ENCODE measurements around the gene SSBP2.
"Not testable (repeated sequence)": the region's sequence is repeated elsewhere in the genome, so short reads cannot be mapped to it uniquely, and the experiment has no call there.

The SSBP2 gene

GRCh38 chr5:81626524-81626923, 124.4 kb downstream of the SSBP2 start:
- Histone ChIP-seq H3K27me3 (ENCODE audit: control insufficient read depth, insufficient read depth, low read length) (no peaks in the 10 kb centered on the region), H3K4me3 (ENCODE audit: low read depth, low read length) (no peak overlapping the region), H3K4me1 (ENCODE audit: control insufficient read depth, insufficient read depth, low read length) (no peaks in the 10 kb centered on the region), H3K36me3 (ENCODE audit: control insufficient read depth, insufficient read depth, low read length) (no peaks in the 10 kb centered on the region), H3K9ac (ENCODE audit: low read depth, low read length) (no peak overlapping the region), H3K9me3 (ENCODE audit: control insufficient read depth, insufficient read depth, low read length) (no peaks in the 10 kb centered on the region)

GRCh38 chr5:81609810-81610375, 141.0 kb downstream of the SSBP2 start:
- Histone ChIP-seq H3K4me1 (ENCODE audit: control insufficient read depth, insufficient read depth, low read length) (peaks cover 11% of the 10 kb centered on the region), H3K36me3 (ENCODE audit: control insufficient read depth, insufficient read depth, low read length) (no peaks in the 10 kb centered on the region), H3K9ac (ENCODE audit: low read depth, low read length) (no peak overlapping the region), H3K27me3 (ENCODE audit: control insufficient read depth, insufficient read depth, low read length) (no peaks in the 10 kb centered on the region), H3K4me3 (ENCODE audit: low read depth, low read length) (no peak overlapping the region), H3K9me3 (ENCODE audit: control insufficient read depth, insufficient read depth, low read length) (no peaks in the 10 kb centered on the region)

- no peak overlapping the region for H3K4me3 ChIP-seq (ENCODE audit: low read depth, low read length)
- H3K4me1 ChIP-seq (ENCODE audit: control insufficient read depth, insufficient read depth, low read length): peaks cover 13% of the 10 kb centered on the region
- no peaks in the 10 kb centered on the region for H3K9me3 ChIP-seq (ENCODE audit: control insufficient read depth, insufficient read depth, low read length)
- no peaks in the 10 kb centered on the region for H3K36me3 ChIP-seq (ENCODE audit: control insufficient read depth, insufficient read depth, low read length)
- H3K9ac ChIP-seq (ENCODE audit: low read depth, low read length): no peak overlapping the region
- H3K27me3 ChIP-seq (ENCODE audit: control insufficient read depth, insufficient read depth, low read length): no peaks in the 10 kb centered on the region
Measured at GRCh38 chr5:81608976-81609375, 141.9 kb downstream of the SSBP2 start.

- no peak overlapping the region for H3K9ac ChIP-seq (ENCODE audit: low read depth, low read length)
- peaks cover 16% of the 10 kb centered on the region for H3K4me1 ChIP-seq (ENCODE audit: control insufficient read depth, insufficient read depth, low read length)
- H3K36me3 ChIP-seq (ENCODE audit: control insufficient read depth, insufficient read depth, low read length): no peaks in the 10 kb centered on the region
- H3K4me3 ChIP-seq (ENCODE audit: low read depth, low read length): no peak overlapping the region
- H3K9me3 ChIP-seq (ENCODE audit: control insufficient read depth, insufficient read depth, low read length): no peaks in the 10 kb centered on the region
- H3K27me3 ChIP-seq (ENCODE audit: control insufficient read depth, insufficient read depth, low read length): no peaks in the 10 kb centered on the region
Measured at GRCh38 chr5:81607693-81608092, 143.2 kb downstream of the SSBP2 start.

GRCh38 chr5:81606150-81606549, 144.7 kb downstream of the SSBP2 start:
- Histone ChIP-seq H3K9ac (ENCODE audit: low read depth, low read length) (no peak overlapping the region), H3K27me3 (ENCODE audit: control insufficient read depth, insufficient read depth, low read length) (no peaks in the 10 kb centered on the region), H3K9me3 (ENCODE audit: control insufficient read depth, insufficient read depth, low read length) (no peaks in the 10 kb centered on the region), H3K4me3 (ENCODE audit: low read depth, low read length) (no peak overlapping the region), H3K4me1 (ENCODE audit: control insufficient read depth, insufficient read depth, low read length) (peaks cover 20% of the 10 kb centered on the region), H3K36me3 (ENCODE audit: control insufficient read depth, insufficient read depth, low read length) (no peaks in the 10 kb centered on the region)

DNA sequence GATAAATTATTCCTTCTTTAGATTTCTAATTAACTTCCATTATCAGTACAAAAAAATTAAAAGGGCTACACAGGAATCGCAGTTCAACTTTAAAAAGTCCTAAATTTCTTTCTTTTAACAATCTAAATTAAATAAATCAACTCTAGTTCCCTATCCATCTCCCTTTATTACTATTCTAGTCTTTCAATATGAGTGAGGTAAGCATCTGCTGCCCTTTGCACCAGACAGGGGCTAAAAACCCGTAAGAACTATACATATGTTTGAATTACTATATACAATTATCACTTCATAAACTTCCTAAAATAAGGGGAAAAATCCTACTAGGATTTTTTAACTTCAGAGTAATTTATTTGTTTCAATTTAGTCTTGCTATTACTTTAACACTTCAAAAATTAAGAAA, 145.6 kb downstream of the SSBP2 start:
- no peaks in the 10 kb centered on the region for H3K27me3 ChIP-seq (ENCODE audit: control insufficient read depth, insufficient read depth, low read length)
- no peaks in the 10 kb centered on the region for H3K9me3 ChIP-seq (ENCODE audit: control insufficient read depth, insufficient read depth, low read length)
- H3K36me3 ChIP-seq (ENCODE audit: control insufficient read depth, insufficient read depth, low read length): no peaks in the 10 kb centered on the region
- peaks cover 20% of the 10 kb centered on the region for H3K4me1 ChIP-seq (ENCODE audit: control insufficient read depth, insufficient read depth, low read length)
- H3K4me3 ChIP-seq (ENCODE audit: low read depth, low read length): no peak overlapping the region
- H3K9ac ChIP-seq (ENCODE audit: low read depth, low read length): no peak overlapping the region

- no peaks in the 10 kb centered on the region for H3K9me3 ChIP-seq (ENCODE audit: control insufficient read depth, insufficient read depth, low read length)
- H3K27me3 ChIP-seq (ENCODE audit: control insufficient read depth, insufficient read depth, low read length): no peaks in the 10 kb centered on the region
- no peak overlapping the region for H3K9ac ChIP-seq (ENCODE audit: low read depth, low read length)
- H3K4me3 ChIP-seq (ENCODE audit: low read depth, low read length): no peak overlapping the region
- H3K4me1 ChIP-seq (ENCODE audit: control insufficient read depth, insufficient read depth, low read length): peaks cover 20% of the 10 kb centered on the region
- no peaks in the 10 kb centered on the region for H3K36me3 ChIP-seq (ENCODE audit: control insufficient read depth, insufficient read depth, low read length)
Measured at GRCh38 chr5:81604193-81604592, 146.7 kb downstream of the SSBP2 start.

DNA sequence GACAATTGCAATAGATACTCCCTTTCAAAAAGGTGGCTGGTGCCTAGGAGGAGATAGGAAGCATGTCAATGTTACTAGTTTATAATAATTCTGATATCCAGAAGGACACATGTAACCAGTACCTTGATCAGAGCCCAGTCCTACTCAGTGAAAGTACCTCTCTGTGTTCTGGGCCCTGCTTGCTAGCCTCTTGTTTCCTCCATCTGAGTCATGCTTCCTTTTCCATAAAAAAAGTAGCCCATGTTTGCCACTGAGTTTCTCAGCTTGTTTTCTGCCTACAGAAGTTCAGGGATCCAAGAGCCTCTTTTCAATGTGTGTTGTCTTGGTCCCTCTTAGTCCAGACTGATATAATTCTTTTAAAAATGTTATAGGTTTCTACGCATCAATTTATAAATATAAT, 149.0 kb downstream of the SSBP2 start:
- Histone ChIP-seq H3K4me1 (ENCODE audit: control insufficient read depth, insufficient read depth, low read length) (peaks cover 16% of the 10 kb centered on the region), H3K27me3 (ENCODE audit: control insufficient read depth, insufficient read depth, low read length) (no peaks in the 10 kb centered on the region), H3K9ac (ENCODE audit: low read depth, low read length) (no peak overlapping the region), H3K36me3 (ENCODE audit: control insufficient read depth, insufficient read depth, low read length) (no peaks in the 10 kb centered on the region), H3K4me3 (ENCODE audit: low read depth, low read length) (no peak overlapping the region), H3K9me3 (ENCODE audit: control insufficient read depth, insufficient read depth, low read length) (no peaks in the 10 kb centered on the region)

DNA sequence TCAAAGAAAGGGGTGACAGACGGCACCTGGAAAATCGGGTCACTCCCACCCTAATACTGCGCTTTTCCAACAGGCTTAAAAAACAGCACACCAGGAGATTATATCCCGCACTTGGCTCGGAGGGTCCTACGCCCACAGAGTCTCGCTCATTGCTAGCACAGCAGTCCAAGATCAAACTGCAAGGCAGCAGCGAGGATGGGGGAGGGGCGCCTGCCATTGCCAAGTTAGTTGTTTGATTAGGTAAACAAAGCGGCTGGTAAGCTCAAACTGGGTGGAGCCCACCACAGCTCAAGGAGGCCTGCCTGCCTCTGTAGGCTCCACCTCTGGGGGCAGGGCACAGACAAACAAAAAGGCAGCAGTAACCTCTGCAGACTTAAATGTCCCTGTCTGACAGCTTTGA, 158.8 kb downstream of the SSBP2 start:
- H3K4me3 ChIP-seq (ENCODE audit: low read depth, low read length); H3K9ac ChIP-seq (ENCODE audit: low read depth, low read length); H3K4me1 ChIP-seq (ENCODE audit: control insufficient read depth, insufficient read depth, low read length); H3K27me3 ChIP-seq (ENCODE audit: control insufficient read depth, insufficient read depth, low read length); H3K9me3 ChIP-seq (ENCODE audit: control insufficient read depth, insufficient read depth, low read length); H3K36me3 ChIP-seq (ENCODE audit: control insufficient read depth, insufficient read depth, low read length): not testable (repeated sequence)

DNA sequence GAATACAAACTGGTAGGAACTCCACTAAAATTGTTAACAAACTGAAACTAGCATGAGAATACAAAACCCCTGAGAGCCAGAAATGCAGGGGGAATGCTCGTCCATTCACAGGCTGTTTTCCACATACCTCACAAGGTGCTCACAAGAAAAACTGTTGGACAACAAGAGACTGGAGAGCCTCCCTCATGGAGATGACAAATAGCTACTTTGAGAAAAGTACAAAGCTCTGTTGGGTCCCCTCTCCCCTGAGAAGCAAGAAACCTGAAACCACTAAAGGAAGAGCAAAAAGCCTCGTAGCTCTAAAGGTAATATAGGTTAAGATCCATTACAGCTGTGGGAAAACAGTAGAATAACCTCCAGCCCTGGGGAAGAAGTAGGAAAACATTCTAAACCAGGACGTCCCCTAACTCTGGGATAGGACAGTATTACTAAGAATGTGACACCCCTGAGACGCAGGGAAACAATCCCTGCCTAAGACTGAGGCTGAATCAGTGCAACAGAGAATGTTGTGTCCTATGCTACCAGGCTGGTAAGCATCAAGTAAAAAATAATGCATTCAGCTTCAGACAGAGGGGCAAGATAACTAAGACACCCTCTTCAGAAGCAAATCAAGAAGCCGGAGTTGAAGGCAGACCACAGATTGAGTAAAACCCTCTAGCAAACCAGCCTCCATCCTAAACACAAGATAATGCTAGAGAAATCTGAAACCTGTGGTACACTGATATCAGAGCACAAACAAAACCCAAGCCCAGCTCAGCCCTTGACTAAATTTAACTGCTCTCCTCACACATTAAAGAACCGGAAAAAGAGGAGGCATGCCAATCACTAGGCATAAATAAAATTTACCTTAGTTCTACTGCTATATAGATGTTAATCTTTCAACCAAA, 160.2 kb downstream of the SSBP2 start:
- Histone ChIP-seq H3K9me3 (ENCODE audit: control insufficient read depth, insufficient read depth, low read length) (peaks cover 4% of the 10 kb centered on the region), H3K4me1 (ENCODE audit: control insufficient read depth, insufficient read depth, low read length) (no peaks in the 10 kb centered on the region), H3K27me3 (ENCODE audit: control insufficient read depth, insufficient read depth, low read length) (no peaks in the 10 kb centered on the region), H3K36me3 (ENCODE audit: control insufficient read depth, insufficient read depth, low read length) (no peaks in the 10 kb centered on the region), H3K9ac (ENCODE audit: low read depth, low read length) (no peak overlapping the region), H3K4me3 (ENCODE audit: low read depth, low read length) (no peak overlapping the region)

GRCh38 chr5:81579262-81579924, 171.5 kb downstream of the SSBP2 start:
- H3K9ac ChIP-seq (ENCODE audit: low read depth, low read length): no peak overlapping the region
- H3K4me3 ChIP-seq (ENCODE audit: low read depth, low read length): no peak overlapping the region
- H3K9me3 ChIP-seq (ENCODE audit: control insufficient read depth, insufficient read depth, low read length): no peaks in the 10 kb centered on the region
- no peaks in the 10 kb centered on the region for H3K36me3 ChIP-seq (ENCODE audit: control insufficient read depth, insufficient read depth, low read length)
- H3K4me1 ChIP-seq (ENCODE audit: control insufficient read depth, insufficient read depth, low read length): no peaks in the 10 kb centered on the region
- H3K27me3 ChIP-seq (ENCODE audit: control insufficient read depth, insufficient read depth, low read length): no peaks in the 10 kb centered on the region

DNA sequence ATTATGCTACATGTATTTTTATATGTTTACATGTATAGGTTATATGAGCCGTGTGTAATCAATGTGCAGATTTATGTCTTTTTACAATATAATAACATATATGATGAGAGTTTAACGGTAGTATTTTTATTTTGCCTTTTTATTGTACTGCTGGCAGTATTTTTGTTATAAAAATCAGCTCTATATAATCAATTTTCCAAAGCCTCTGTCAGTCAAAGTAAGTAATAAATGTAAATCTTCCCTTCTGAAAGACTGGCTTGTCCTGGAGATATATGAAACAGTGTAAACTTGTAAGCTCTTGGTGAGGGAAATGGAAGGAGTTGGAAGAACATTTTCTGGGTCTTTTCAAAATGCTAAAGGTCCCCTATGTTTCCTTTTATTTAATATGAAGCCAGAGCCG, 173.8 kb downstream of the SSBP2 start:
- H3K4me1 ChIP-seq (ENCODE audit: control insufficient read depth, insufficient read depth, low read length): no peaks in the 10 kb centered on the region

More for the DNA sequence above, 173.8 kb downstream of the SSBP2 start:
- H3K9me3 ChIP-seq (ENCODE audit: control insufficient read depth, insufficient read depth, low read length): no peaks in the 10 kb centered on the region
- no peaks in the 10 kb centered on the region for H3K36me3 ChIP-seq (ENCODE audit: control insufficient read depth, insufficient read depth, low read length)
- H3K27me3 ChIP-seq (ENCODE audit: control insufficient read depth, insufficient read depth, low read length): no peaks in the 10 kb centered on the region
- no peak overlapping the region for H3K9ac ChIP-seq (ENCODE audit: low read depth, low read length)
- no peak overlapping the region for H3K4me3 ChIP-seq (ENCODE audit: low read depth, low read length)

Measured in iPS-15b (cell line).